Vagina (tissue), 2 donors: ENCODE measurements around the gene TTLL9.

Experiments
- POLR2A ChIP-seq, 2 donors: fragments of 450-650 bp; IDR thresholded peaks; one replicate each; pipeline ENCODE4 v1.6.1; 2017; ENCODE audit warnings: antibody characterized with exemption in 2 of 2, mild to moderate bottlenecking in 2 of 2, moderate library complexity in 2 of 2
- TF ChIP-seq, protein P1 (sequence below), 3 experiments: fragments of 450-650 bp in 2 of 3; fragments of 200-600 bp in 1 of 3; sonication (generic) in 1 of 3; IDR thresholded peaks; one replicate each; pipeline ENCODE4 v1.5.1; 2017 to 2019; ENCODE audit warnings: antibody characterized with exemption in 3 of 3, mild to moderate bottlenecking in 2 of 3, moderate library complexity in 2 of 3

DNA sequence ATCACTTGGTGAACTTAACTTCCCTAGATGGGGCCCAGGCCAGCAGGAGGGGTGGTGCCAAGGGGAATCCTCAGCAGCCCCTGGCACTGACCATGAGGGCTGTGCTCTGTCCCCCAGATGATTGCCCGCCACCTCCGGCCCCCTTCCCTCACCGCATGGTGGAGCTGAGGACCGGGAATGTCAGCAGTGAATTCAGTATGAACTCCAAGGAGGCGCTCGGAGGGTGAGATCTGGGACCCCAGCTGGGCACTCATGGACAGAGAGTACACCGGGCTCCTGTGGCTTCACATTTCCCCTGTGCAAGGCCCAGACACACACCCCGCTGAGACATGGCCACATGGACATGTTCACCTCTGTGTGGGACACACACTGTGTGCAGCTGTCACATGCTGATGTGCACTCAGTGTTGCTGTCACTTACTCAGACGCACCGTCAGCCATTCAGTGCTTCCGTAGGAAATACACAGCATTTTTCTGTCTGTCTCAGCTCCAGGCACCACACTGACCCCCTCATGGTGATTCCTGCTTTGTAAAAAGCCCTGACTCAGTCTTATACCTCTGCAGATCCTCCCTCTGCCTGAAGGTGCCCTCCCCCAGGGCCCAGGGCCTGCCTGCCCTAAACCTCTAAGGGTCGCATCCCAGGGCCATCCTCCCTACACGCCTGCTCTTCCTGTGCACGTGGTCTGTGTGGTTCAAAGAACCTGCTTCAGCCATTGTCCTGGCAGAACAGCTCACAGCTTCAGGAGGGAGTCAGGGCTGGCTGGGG, 46.9 kb upstream of the TTLL9 start:
- no peak for TF ChIP-seq POLR2A (IDR thresholded peaks at IDR 0.05)
- TF ChIP-seq, protein P1, sequence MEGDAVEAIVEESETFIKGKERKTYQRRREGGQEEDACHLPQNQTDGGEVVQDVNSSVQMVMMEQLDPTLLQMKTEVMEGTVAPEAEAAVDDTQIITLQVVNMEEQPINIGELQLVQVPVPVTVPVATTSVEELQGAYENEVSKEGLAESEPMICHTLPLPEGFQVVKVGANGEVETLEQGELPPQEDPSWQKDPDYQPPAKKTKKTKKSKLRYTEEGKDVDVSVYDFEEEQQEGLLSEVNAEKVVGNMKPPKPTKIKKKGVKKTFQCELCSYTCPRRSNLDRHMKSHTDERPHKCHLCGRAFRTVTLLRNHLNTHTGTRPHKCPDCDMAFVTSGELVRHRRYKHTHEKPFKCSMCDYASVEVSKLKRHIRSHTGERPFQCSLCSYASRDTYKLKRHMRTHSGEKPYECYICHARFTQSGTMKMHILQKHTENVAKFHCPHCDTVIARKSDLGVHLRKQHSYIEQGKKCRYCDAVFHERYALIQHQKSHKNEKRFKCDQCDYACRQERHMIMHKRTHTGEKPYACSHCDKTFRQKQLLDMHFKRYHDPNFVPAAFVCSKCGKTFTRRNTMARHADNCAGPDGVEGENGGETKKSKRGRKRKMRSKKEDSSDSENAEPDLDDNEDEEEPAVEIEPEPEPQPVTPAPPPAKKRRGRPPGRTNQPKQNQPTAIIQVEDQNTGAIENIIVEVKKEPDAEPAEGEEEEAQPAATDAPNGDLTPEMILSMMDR (IDR thresholded peaks at IDR 0.05), result no peak
